HEK293T (cell line): ENCODE results near the gene PDE4B.

Experiments used
- ARNT ChIP-seq: fragments of 450-650 bp; IDR thresholded peaks from 2 replicates; pipeline ENCODE4 v1.6.1; 2017; ENCODE audit warnings: mild to moderate bottlenecking
- BHLHE40 ChIP-seq: fragments of 450-650 bp; IDR thresholded peaks from 2 replicates; pipeline ENCODE4 v1.6.1; 2016; ENCODE audit warnings: mild to moderate bottlenecking, moderate library complexity, borderline replicate concordance
- ELF4 ChIP-seq: fragments of 450-650 bp; IDR thresholded peaks from 2 replicates; pipeline ENCODE4 v1.6.1; 2017; ENCODE audit warnings: antibody characterized with exemption
- FOXA1 ChIP-seq: fragments of 450-650 bp; IDR thresholded peaks from 2 replicates; pipeline ENCODE4 v1.6.1; 2016; ENCODE audit warnings: mild to moderate bottlenecking
- FOXK2 ChIP-seq: fragments of 450-650 bp; IDR thresholded peaks from 2 replicates; pipeline ENCODE4 v1.6.1; 2016; ENCODE audit warnings: mild to moderate bottlenecking
- FOXM1 ChIP-seq: fragments of 450-650 bp; IDR thresholded peaks from 2 replicates; pipeline ENCODE4 v1.6.1; 2017; ENCODE audit warnings: mild to moderate bottlenecking, borderline replicate concordance
- LEF1 ChIP-seq: fragments of 450-650 bp; IDR thresholded peaks from 2 replicates; pipeline ENCODE4 v1.6.1; 2017; ENCODE audit warnings: mild to moderate bottlenecking, borderline replicate concordance
- SP1 ChIP-seq: fragments of 450-650 bp; IDR thresholded peaks from 2 replicates; pipeline ENCODE4 v1.6.1; 2017
- TARDBP ChIP-seq: fragments of 450-650 bp; IDR thresholded peaks from 2 replicates; pipeline ENCODE4 v1.6.1; 2016

- TF ChIP-seq TARDBP (no peak), LEF1 (no peak), SP1 (no peak), FOXA1 (no peak), ELF4 (no peak), FOXM1 (no peak), ARNT (no peak), BHLHE40 (no peak), FOXK2 (no peak)
These were observed 550.0 kb downstream of the PDE4B start for GRCh38 chr1:66342707-66343106.
